Diencephalon (tissue), 1 donor: ENCODE results near the gene CCDC174. TPM values are rescaled to one million over a fixed set of nuclear protein-coding genes. Genes with fewer than 3 reads are reported as not detected.

Source experiments
- total RNA-seq: library from RNA; depleted of rRNA; stranded (reverse); fragments of >200 nt; gene quantifications from one replicate; pipeline ENCODE4 v1.2.3, GENCODE V29; 2014

CCDC174 gene
- 14.5 TPM for total RNA-seq

DNA sequence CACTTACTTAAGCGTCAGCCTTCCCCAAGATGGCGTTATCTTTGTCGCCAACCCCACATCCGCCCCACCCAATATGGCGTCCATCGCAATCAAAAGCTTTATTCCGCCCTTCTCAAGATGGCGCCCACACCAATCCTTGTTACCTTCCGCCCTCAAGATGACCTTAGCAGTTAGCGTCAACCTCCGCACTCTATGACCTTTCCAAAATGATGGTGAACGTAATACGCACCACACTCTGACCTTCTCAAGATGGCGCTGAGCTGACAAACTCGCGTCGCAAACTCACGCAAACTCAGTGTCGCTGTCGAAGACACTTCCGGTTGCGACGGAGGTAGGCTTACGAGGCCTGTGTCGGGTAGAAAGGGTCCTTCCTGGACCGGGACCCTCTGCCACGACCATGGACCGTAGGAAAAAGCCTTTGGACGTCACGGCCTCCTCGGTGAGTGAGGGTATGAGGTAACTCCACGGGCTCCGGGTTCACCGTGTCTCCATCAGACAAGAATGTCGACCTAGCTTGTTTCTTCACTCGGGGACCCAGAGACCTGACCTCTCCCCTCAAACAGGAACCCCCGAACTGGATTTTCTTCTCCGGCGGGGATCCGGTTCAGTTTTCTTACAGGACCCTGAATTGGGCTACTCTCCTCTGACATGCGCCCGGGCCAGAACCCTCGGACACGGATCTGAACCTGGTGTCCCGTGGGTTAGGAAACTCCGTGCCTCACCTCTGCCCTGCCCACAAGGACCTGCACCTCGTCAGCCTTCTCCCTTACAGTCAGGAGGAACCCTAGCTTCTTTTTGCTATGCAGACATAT lies at the start of gene CCDC174:
Gene CCDC174 (plus strand): TSS at position 323 of the 812 bp plus-strand sequence. CDS start 75 bp downstream, at position 398.

GRCh38 chr3:14674841-14675240 lies 23.3 kb downstream of the CCDC174 start, which contains the start of gene C3orf20:
Gene C3orf20, plus strand, starts transcription at chr3:14675141. Its CDS starts 7,573 bp downstream, at chr3:14682714.

Other genes with a start within 250 kb of the CCDC174 start
- 12.5 TPM for gene SLC6A6, start 249.2 kb upstream of the CCDC174 start, total RNA-seq
- 11.3 TPM for gene GRIP2, start 111.4 kb upstream of the CCDC174 start, total RNA-seq
- gene C3orf20, start 23.4 kb downstream of the CCDC174 start, total RNA-seq = 0.23 TPM
- gene FGD5, start 167.2 kb downstream of the CCDC174 start, total RNA-seq = 5.5 TPM